ENCODE data around the gene SH3RF3.

DNA sequence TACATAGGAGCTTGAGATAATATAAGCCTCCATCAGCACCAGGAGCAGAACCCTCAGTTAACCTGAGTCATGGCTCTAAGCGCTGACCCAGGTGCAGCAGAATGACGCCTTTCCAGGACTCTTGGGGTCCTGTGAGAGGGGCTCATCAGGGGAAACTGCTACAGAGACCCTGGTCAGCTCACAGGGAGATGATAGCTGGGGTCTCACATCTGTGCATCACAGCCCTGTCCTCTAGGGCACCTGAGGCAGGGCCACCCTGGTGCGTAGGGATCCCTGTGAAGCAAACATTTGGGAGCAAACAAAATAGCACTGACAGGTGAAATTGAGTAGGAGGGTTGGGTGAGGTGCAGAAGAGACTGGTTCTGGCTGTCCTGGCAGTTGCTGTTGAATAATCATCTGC, 219.2 kb downstream of the SH3RF3 start:
- TF ChIP-seq, protein P1, sequence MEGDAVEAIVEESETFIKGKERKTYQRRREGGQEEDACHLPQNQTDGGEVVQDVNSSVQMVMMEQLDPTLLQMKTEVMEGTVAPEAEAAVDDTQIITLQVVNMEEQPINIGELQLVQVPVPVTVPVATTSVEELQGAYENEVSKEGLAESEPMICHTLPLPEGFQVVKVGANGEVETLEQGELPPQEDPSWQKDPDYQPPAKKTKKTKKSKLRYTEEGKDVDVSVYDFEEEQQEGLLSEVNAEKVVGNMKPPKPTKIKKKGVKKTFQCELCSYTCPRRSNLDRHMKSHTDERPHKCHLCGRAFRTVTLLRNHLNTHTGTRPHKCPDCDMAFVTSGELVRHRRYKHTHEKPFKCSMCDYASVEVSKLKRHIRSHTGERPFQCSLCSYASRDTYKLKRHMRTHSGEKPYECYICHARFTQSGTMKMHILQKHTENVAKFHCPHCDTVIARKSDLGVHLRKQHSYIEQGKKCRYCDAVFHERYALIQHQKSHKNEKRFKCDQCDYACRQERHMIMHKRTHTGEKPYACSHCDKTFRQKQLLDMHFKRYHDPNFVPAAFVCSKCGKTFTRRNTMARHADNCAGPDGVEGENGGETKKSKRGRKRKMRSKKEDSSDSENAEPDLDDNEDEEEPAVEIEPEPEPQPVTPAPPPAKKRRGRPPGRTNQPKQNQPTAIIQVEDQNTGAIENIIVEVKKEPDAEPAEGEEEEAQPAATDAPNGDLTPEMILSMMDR (IDR thresholded peaks at IDR 0.05 in 4 of 5, conservative IDR thresholded peaks at IDR 0.05 in 1 of 5) = no peak
- no peak for TF ChIP-seq POLR2A (IDR thresholded peaks at IDR 0.05)
